ENCODE measurements around the gene TFAP2E.

Gene TFAP2E

GRCh38 chr1:35573198-35574124 is at the start of gene TFAP2E:
Gene TFAP2E (plus strand): TSS chr1:35573314. CDS start chr1:35573578, 264 bp downstream.
- H3K36me3 ChIP-seq (ENCODE audit: control insufficient read depth, insufficient read depth, low read length) = no peaks in the 10 kb centered on the region
- peaks cover 3% of the 10 kb centered on the region for H3K4me1 ChIP-seq (ENCODE audit: control insufficient read depth, insufficient read depth, low read length)
- H3K4me3 ChIP-seq (ENCODE audit: low read depth, low read length) = peak within 1 kb of the TSS; percentile 58
- H3K27me3 ChIP-seq (ENCODE audit: control insufficient read depth, insufficient read depth, low read length) = peaks cover 97% of the 10 kb centered on the region
- no peaks in the 10 kb centered on the region for H3K9me3 ChIP-seq (ENCODE audit: control insufficient read depth, insufficient read depth, low read length)
- no peak within 1 kb of the TSS for H3K9ac ChIP-seq (ENCODE audit: low read depth, low read length)

- Histone ChIP-seq H3K9me3 (ENCODE audit: control insufficient read depth, insufficient read depth, low read length) (no peaks in the 10 kb centered on the region), H3K27me3 (ENCODE audit: control insufficient read depth, insufficient read depth, low read length) (no peaks in the 10 kb centered on the region), H3K36me3 (ENCODE audit: control insufficient read depth, insufficient read depth, low read length) (no peaks in the 10 kb centered on the region), H3K4me1 (ENCODE audit: control insufficient read depth, insufficient read depth, low read length) (no peaks in the 10 kb centered on the region), H3K9ac (ENCODE audit: low read depth, low read length) (no peak overlapping the region), H3K4me3 (ENCODE audit: low read depth, low read length) (no peak overlapping the region)
These were observed 49.0 kb upstream of the TFAP2E start for GRCh38 chr1:35524106-35524505.

- Histone ChIP-seq H3K9ac (ENCODE audit: low read depth, low read length) (no peak overlapping the region), H3K36me3 (ENCODE audit: control insufficient read depth, insufficient read depth, low read length) (peaks cover 8% of the 10 kb centered on the region), H3K4me1 (ENCODE audit: control insufficient read depth, insufficient read depth, low read length) (peaks cover 2% of the 10 kb centered on the region), H3K9me3 (ENCODE audit: control insufficient read depth, insufficient read depth, low read length) (no peaks in the 10 kb centered on the region), H3K27me3 (ENCODE audit: control insufficient read depth, insufficient read depth, low read length) (no peaks in the 10 kb centered on the region), H3K4me3 (ENCODE audit: low read depth, low read length) (no peak overlapping the region)
These were observed 42.9 kb upstream of the TFAP2E start for GRCh38 chr1:35530168-35530567.

- Histone ChIP-seq H3K4me1 (ENCODE audit: control insufficient read depth, insufficient read depth, low read length) (peaks cover 10% of the 10 kb centered on the region), H3K36me3 (ENCODE audit: control insufficient read depth, insufficient read depth, low read length) (peaks cover 8% of the 10 kb centered on the region), H3K9me3 (ENCODE audit: control insufficient read depth, insufficient read depth, low read length) (no peaks in the 10 kb centered on the region), H3K27me3 (ENCODE audit: control insufficient read depth, insufficient read depth, low read length) (no peaks in the 10 kb centered on the region), H3K9ac (ENCODE audit: low read depth, low read length) (no peak overlapping the region), H3K4me3 (ENCODE audit: low read depth, low read length) (no peak overlapping the region)
These were observed 42.2 kb upstream of the TFAP2E start for GRCh38 chr1:35530946-35531345.

GRCh38 chr1:35531368-35531767 is 41.7 kb upstream of the TFAP2E start:
- Histone ChIP-seq H3K9me3 (ENCODE audit: control insufficient read depth, insufficient read depth, low read length) (no peaks in the 10 kb centered on the region), H3K4me3 (ENCODE audit: low read depth, low read length) (no peak overlapping the region), H3K36me3 (ENCODE audit: control insufficient read depth, insufficient read depth, low read length) (peaks cover 8% of the 10 kb centered on the region), H3K27me3 (ENCODE audit: control insufficient read depth, insufficient read depth, low read length) (no peaks in the 10 kb centered on the region), H3K4me1 (ENCODE audit: control insufficient read depth, insufficient read depth, low read length) (peaks cover 14% of the 10 kb centered on the region), H3K9ac (ENCODE audit: low read depth, low read length) (no peak overlapping the region)

- Histone ChIP-seq H3K9ac (ENCODE audit: low read depth, low read length) (no peak overlapping the region), H3K27me3 (ENCODE audit: control insufficient read depth, insufficient read depth, low read length) (no peaks in the 10 kb centered on the region), H3K9me3 (ENCODE audit: control insufficient read depth, insufficient read depth, low read length) (no peaks in the 10 kb centered on the region), H3K4me1 (ENCODE audit: control insufficient read depth, insufficient read depth, low read length) (peaks cover 24% of the 10 kb centered on the region), H3K4me3 (ENCODE audit: low read depth, low read length) (no peak overlapping the region), H3K36me3 (ENCODE audit: control insufficient read depth, insufficient read depth, low read length) (peaks cover 8% of the 10 kb centered on the region)
These were observed 40.5 kb upstream of the TFAP2E start for GRCh38 chr1:35532497-35533223.

GRCh38 chr1:35533586-35533985 is 39.5 kb upstream of the TFAP2E start:
- Histone ChIP-seq H3K4me3 (ENCODE audit: low read depth, low read length) (no peak overlapping the region), H3K9ac (ENCODE audit: low read depth, low read length) (no peak overlapping the region), H3K36me3 (ENCODE audit: control insufficient read depth, insufficient read depth, low read length) (peaks cover 8% of the 10 kb centered on the region), H3K9me3 (ENCODE audit: control insufficient read depth, insufficient read depth, low read length) (no peaks in the 10 kb centered on the region), H3K4me1 (ENCODE audit: control insufficient read depth, insufficient read depth, low read length) (peaks cover 24% of the 10 kb centered on the region), H3K27me3 (ENCODE audit: control insufficient read depth, insufficient read depth, low read length) (no peaks in the 10 kb centered on the region)

- Histone ChIP-seq H3K4me1 (ENCODE audit: control insufficient read depth, insufficient read depth, low read length) (peaks cover 36% of the 10 kb centered on the region), H3K4me3 (ENCODE audit: low read depth, low read length) (no peak overlapping the region), H3K36me3 (ENCODE audit: control insufficient read depth, insufficient read depth, low read length) (peaks cover 8% of the 10 kb centered on the region), H3K27me3 (ENCODE audit: control insufficient read depth, insufficient read depth, low read length) (no peaks in the 10 kb centered on the region), H3K9me3 (ENCODE audit: control insufficient read depth, insufficient read depth, low read length) (no peaks in the 10 kb centered on the region), H3K9ac (ENCODE audit: low read depth, low read length) (no peak overlapping the region)
These were observed 37.9 kb upstream of the TFAP2E start for GRCh38 chr1:35535243-35535642.

- Histone ChIP-seq H3K36me3 (ENCODE audit: control insufficient read depth, insufficient read depth, low read length) (no peaks in the 10 kb centered on the region), H3K27me3 (ENCODE audit: control insufficient read depth, insufficient read depth, low read length) (no peaks in the 10 kb centered on the region), H3K4me3 (ENCODE audit: low read depth, low read length) (no peak overlapping the region), H3K9me3 (ENCODE audit: control insufficient read depth, insufficient read depth, low read length) (no peaks in the 10 kb centered on the region), H3K4me1 (ENCODE audit: control insufficient read depth, insufficient read depth, low read length) (peaks cover 36% of the 10 kb centered on the region), H3K9ac (ENCODE audit: low read depth, low read length) (no peak overlapping the region)
These were observed 36.5 kb upstream of the TFAP2E start for GRCh38 chr1:35536556-35537162.

GRCh38 chr1:35537806-35538205 is 35.3 kb upstream of the TFAP2E start:
- Histone ChIP-seq H3K27me3 (ENCODE audit: control insufficient read depth, insufficient read depth, low read length) (no peaks in the 10 kb centered on the region), H3K36me3 (ENCODE audit: control insufficient read depth, insufficient read depth, low read length) (no peaks in the 10 kb centered on the region), H3K4me1 (ENCODE audit: control insufficient read depth, insufficient read depth, low read length) (peaks cover 36% of the 10 kb centered on the region), H3K4me3 (ENCODE audit: low read depth, low read length) (no peak overlapping the region), H3K9ac (ENCODE audit: low read depth, low read length) (no peak overlapping the region), H3K9me3 (ENCODE audit: control insufficient read depth, insufficient read depth, low read length) (no peaks in the 10 kb centered on the region)

- H3K9ac ChIP-seq (ENCODE audit: low read depth, low read length) = no peak overlapping the region
- no peak overlapping the region for H3K4me3 ChIP-seq (ENCODE audit: low read depth, low read length)
- H3K4me1 ChIP-seq (ENCODE audit: control insufficient read depth, insufficient read depth, low read length) = peaks cover 36% of the 10 kb centered on the region
- no peaks in the 10 kb centered on the region for H3K36me3 ChIP-seq (ENCODE audit: control insufficient read depth, insufficient read depth, low read length)
- H3K9me3 ChIP-seq (ENCODE audit: control insufficient read depth, insufficient read depth, low read length) = no peaks in the 10 kb centered on the region
- no peaks in the 10 kb centered on the region for H3K27me3 ChIP-seq (ENCODE audit: control insufficient read depth, insufficient read depth, low read length)
These were observed 33.9 kb upstream of the TFAP2E start for GRCh38 chr1:35539073-35539823.

Data from iPS-15b (cell line).